PC-9 (cell line): ENCODE results near the gene TEAD3.

Experiments used
- EZH2 ChIP-seq: fragments of 200-600 bp; sonication (generic); IDR thresholded peaks from 2 replicates; pipeline ENCODE4 v1.8.0; 2017; ENCODE audit warnings: antibody characterized with exemption, low read depth
- TF ChIP-seq, protein P1 (sequence below): fragments of 200-600 bp; sonication (generic); conservative IDR thresholded peaks from 2 replicates; pipeline ENCODE4 v1.6.1; 2017; ENCODE audit warnings: mixed run types, antibody characterized with exemption, mild to moderate bottlenecking, moderate library complexity

DNA sequence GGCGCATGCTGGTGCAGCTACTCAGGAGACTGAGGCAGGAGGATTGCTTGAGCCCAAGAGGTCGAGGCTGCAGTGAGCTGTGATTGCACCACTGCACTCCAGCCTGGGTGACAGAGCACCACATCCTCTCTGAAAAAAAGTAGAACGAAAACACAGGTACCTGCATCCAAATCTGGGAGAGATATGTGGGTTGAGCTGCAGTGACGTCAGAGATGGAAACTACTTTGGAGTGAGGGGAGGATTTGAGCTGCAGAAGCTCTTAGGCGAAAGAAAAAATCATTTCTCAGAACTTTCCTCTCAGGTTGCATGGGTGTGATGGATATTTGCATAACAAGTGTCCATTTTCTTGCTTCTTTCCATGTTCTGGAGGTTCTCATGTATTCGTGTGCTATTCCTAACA lies 19.8 kb upstream of the TEAD3 start:
- TF ChIP-seq, protein P1, sequence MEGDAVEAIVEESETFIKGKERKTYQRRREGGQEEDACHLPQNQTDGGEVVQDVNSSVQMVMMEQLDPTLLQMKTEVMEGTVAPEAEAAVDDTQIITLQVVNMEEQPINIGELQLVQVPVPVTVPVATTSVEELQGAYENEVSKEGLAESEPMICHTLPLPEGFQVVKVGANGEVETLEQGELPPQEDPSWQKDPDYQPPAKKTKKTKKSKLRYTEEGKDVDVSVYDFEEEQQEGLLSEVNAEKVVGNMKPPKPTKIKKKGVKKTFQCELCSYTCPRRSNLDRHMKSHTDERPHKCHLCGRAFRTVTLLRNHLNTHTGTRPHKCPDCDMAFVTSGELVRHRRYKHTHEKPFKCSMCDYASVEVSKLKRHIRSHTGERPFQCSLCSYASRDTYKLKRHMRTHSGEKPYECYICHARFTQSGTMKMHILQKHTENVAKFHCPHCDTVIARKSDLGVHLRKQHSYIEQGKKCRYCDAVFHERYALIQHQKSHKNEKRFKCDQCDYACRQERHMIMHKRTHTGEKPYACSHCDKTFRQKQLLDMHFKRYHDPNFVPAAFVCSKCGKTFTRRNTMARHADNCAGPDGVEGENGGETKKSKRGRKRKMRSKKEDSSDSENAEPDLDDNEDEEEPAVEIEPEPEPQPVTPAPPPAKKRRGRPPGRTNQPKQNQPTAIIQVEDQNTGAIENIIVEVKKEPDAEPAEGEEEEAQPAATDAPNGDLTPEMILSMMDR = no peak
- no peak for TF ChIP-seq EZH2
